Esophagus muscularis mucosa (tissue), 4 donors: Measurements from ENCODE around the gene CD82.
"Not testable (repeated sequence)": the region's sequence is repeated elsewhere in the genome, so short reads cannot be mapped to it uniquely, and the experiment has no call there.

ENCODE experiments used
- CTCF ChIP-seq, 3 experiments: fragments of 200-600 bp in 2 of 3; fragments of 450-650 bp in 1 of 3; sonication (generic) in 2 of 3; IDR thresholded peaks; one replicate each; pipeline ENCODE4 v1.5.1; 2017 to 2019; ENCODE audit warnings: antibody characterized with exemption in 3 of 3, mild to moderate bottlenecking in 2 of 3, moderate library complexity in 1 of 3
- EP300 ChIP-seq: sonication (generic); formaldehyde crosslinking; IDR thresholded peaks from one replicate; pipeline ENCODE4 v1.6.1; 2017; ENCODE audit warnings: antibody characterized with exemption
- POLR2A ChIP-seq: fragments of 450-650 bp; IDR thresholded peaks from one replicate; pipeline ENCODE4 v1.6.1; 2017; ENCODE audit warnings: antibody characterized with exemption, moderate library complexity, mild to moderate bottlenecking, low read depth

- TF ChIP-seq POLR2A; CTCF (IDR thresholded peaks at IDR 0.05); EP300: not testable (repeated sequence)
Measured at GRCh38 chr11:44547534-44547933, 17.9 kb upstream of the CD82 start.
